Measurements from ENCODE around the gene PTGR2. TPM values are rescaled to one million over a fixed set of nuclear protein-coding genes. Genes with fewer than 3 reads are reported as not detected.
A peak's percentile ranks its signal among the peaks of the same experiment; 100 is the strongest.

Gene PTGR2
- total RNA-seq, 1 donor from 2014 or later, result 14.0 TPM

DNA sequence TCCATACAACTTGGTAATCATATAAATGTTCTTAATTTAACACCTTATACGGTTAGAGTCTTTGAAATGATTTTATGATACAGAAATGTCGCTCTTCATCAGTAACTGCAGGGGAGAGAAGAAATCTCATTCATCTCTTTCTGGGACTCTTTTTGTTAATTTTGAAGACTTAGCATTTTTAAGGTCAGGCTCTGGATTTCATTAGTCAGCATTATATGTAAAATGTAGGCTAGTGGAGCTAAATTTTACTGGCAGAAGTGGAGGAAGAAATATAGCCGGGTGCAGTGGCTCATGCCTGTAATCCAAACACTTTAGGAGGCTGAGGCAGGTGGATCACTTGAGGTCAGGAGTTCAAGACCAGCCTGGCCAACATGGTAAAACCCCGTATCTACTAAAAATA lies 4.7 kb upstream of the PTGR2 start:
- no peak overlapping the region for H3K27ac Mint-ChIP-seq
- no peaks in the 10 kb centered on the region for H3K27me3 Mint-ChIP-seq (ENCODE audit: low read depth)
- H3K36me3 Mint-ChIP-seq, result no peaks in the 10 kb centered on the region
- H3K9me3 Mint-ChIP-seq, result peaks cover 6% of the 10 kb centered on the region
- H3K4me3 Mint-ChIP-seq, result no peak overlapping the region
- no peak for TF ChIP-seq CTCF (IDR thresholded peaks at IDR 0.05; ENCODE audit: unreplicated experiment)
- no peak for DNase-seq (ENCODE audit: low spot score in 2 of 2, unreplicated experiment in 2 of 2)
- peaks cover 12% of the 10 kb centered on the region for H3K4me1 Mint-ChIP-seq

- Mint-ChIP-seq H3K9me3 (no peaks in the 10 kb centered on the region), H3K27ac (peak overlapping the region; percentile 100), H3K4me1 (peaks cover 18% of the 10 kb centered on the region), H3K4me3 (peak overlapping the region; percentile 97), H3K36me3 (no peaks in the 10 kb centered on the region), H3K27me3 (ENCODE audit: low read depth) (no peaks in the 10 kb centered on the region)
- no peak for DNase-seq (ENCODE audit: low spot score in 2 of 2, unreplicated experiment in 2 of 2)
- TF ChIP-seq CTCF (IDR thresholded peaks at IDR 0.05; ENCODE audit: unreplicated experiment), result no peak
These were observed 631 bp upstream of the PTGR2 start for GRCh38 chr14:73851000-73851399.

DNA sequence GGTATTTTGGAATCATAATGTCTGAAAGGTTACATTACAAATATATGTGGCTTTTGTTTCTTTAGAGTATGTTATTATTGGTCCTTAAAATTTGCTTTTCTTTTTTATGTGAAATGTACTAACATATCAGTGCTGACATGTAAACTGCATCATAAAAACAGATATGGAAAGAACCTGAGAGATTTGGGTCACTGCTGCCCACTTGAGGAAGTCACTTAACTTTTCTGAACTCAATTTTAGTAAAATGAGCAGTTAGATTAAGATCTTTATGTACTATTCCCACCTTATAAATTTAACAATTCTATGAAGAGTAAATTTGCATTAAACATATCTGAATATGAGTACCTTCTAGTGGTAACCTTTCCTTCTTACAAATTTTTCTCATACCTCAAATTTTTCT lies 7.5 kb downstream of the PTGR2 start:
- Mint-ChIP-seq H3K9me3 (no peaks in the 10 kb centered on the region), H3K27me3 (ENCODE audit: low read depth) (no peaks in the 10 kb centered on the region), H3K4me3 (no peak overlapping the region), H3K4me1 (no peaks in the 10 kb centered on the region), H3K27ac (no peak overlapping the region), H3K36me3 (peaks cover 13% of the 10 kb centered on the region)
- DNase-seq (ENCODE audit: low spot score in 2 of 2, unreplicated experiment in 2 of 2), result no peak
- TF ChIP-seq CTCF (IDR thresholded peaks at IDR 0.05; ENCODE audit: unreplicated experiment), result no peak

DNA sequence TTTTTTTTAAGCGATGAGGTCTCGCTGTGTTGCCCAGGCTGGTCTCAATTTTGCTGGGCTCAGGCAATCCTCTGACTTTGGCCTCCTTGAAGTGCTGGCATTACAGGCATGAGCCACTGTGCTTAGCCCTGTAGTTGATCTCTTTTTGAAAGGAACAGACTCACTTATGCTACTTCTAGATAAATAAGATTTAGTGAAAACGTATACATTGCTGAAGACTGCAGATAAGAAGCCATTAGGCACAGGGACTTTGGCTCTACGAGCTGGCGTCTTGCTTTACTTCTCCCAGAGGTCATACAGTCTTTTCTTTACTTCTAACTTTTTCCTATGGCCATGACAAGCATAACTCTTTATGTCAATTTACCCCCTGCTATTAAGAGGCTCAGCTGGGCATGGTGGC lies 9.4 kb downstream of the PTGR2 start:
- no peak for TF ChIP-seq CTCF (IDR thresholded peaks at IDR 0.05; ENCODE audit: unreplicated experiment)
- no peaks in the 10 kb centered on the region for H3K9me3 Mint-ChIP-seq
- no peak overlapping the region for H3K4me3 Mint-ChIP-seq
- H3K27ac Mint-ChIP-seq, result no peak overlapping the region
- H3K27me3 Mint-ChIP-seq (ENCODE audit: low read depth), result no peaks in the 10 kb centered on the region
- H3K36me3 Mint-ChIP-seq, result peaks cover 19% of the 10 kb centered on the region
- H3K4me1 Mint-ChIP-seq, result no peaks in the 10 kb centered on the region
- DNase-seq (ENCODE audit: low spot score in 2 of 2, unreplicated experiment in 2 of 2), result no peak

- Mint-ChIP-seq H3K27me3 (ENCODE audit: low read depth) (no peaks in the 10 kb centered on the region), H3K27ac (no peak overlapping the region), H3K36me3 (peaks cover 23% of the 10 kb centered on the region), H3K9me3 (no peaks in the 10 kb centered on the region), H3K4me1 (no peaks in the 10 kb centered on the region), H3K4me3 (no peak overlapping the region)
- no peak for DNase-seq (ENCODE audit: low spot score in 2 of 2, unreplicated experiment in 2 of 2)
- no peak for TF ChIP-seq CTCF (IDR thresholded peaks at IDR 0.05; ENCODE audit: unreplicated experiment)
These were observed 10.8 kb downstream of the PTGR2 start for GRCh38 chr14:73862480-73862879.

DNA sequence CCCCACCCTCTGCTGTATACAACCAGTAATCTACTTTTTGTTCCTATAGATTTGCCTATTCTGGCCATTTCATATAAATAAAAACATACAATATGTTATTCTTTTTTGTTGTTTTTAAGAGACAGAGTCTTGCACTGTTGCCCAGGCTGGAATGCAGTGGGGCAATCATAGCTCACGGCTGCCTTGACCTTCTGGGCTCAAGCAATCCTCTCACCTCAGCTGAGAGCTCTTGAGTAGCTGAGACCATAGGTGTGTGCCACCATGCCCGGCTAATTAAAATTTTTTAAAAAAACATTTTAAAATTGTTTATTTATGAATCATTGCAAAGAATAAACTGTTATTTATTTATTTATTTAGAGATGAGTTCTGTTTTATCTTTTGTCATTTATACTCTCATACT lies 11.6 kb downstream of the PTGR2 start:
- Mint-ChIP-seq H3K4me3 (no peak overlapping the region), H3K9me3 (no peaks in the 10 kb centered on the region), H3K36me3 (peaks cover 23% of the 10 kb centered on the region), H3K27me3 (ENCODE audit: low read depth) (no peaks in the 10 kb centered on the region), H3K4me1 (no peaks in the 10 kb centered on the region), H3K27ac (no peak overlapping the region)
- no peak for TF ChIP-seq CTCF (IDR thresholded peaks at IDR 0.05; ENCODE audit: unreplicated experiment)
- DNase-seq (ENCODE audit: low spot score in 2 of 2, unreplicated experiment in 2 of 2), result no peak
